NCI-H345 treated with DMSO at 0.1 percent for 48 hours (cell line): ENCODE results near the gene EEFSEC.

Experiments
- DNase-seq: peaks from one replicate; lab custom pipeline; 2025; ENCODE audit not compliant: unreplicated experiment; lab: John Stamatoyannopoulos, UW

Gene EEFSEC

GRCh38 chr3:128182656-128183055 is 29.4 kb downstream of the EEFSEC start:
- no peak for DNase-seq

GRCh38 chr3:128185630-128186447 is 32.6 kb downstream of the EEFSEC start:
- no peak for DNase-seq

GRCh38 chr3:128187495-128187894 is 34.2 kb downstream of the EEFSEC start:
- DNase-seq, result no peak

- no peak for DNase-seq
These were observed 35.0 kb downstream of the EEFSEC start for GRCh38 chr3:128188326-128188725.

- no peak for DNase-seq
These were observed 35.7 kb downstream of the EEFSEC start for GRCh38 chr3:128188956-128189355.

- DNase-seq, result no peak
These were observed 37.2 kb downstream of the EEFSEC start for GRCh38 chr3:128190501-128190900.

- no peak for DNase-seq
These were observed 38.9 kb downstream of the EEFSEC start for GRCh38 chr3:128192131-128192530.

GRCh38 chr3:128193168-128193567 is 39.9 kb downstream of the EEFSEC start:
- no peak for DNase-seq

GRCh38 chr3:128194843-128195242 is 41.6 kb downstream of the EEFSEC start:
- no peak for DNase-seq

- DNase-seq, result no peak
These were observed 42.1 kb downstream of the EEFSEC start for GRCh38 chr3:128195369-128195768.

- no peak for DNase-seq
These were observed 42.5 kb downstream of the EEFSEC start for GRCh38 chr3:128195802-128196201.

GRCh38 chr3:128196647-128197046 is 43.4 kb downstream of the EEFSEC start:
- DNase-seq, result no peak

- DNase-seq, result no peak
These were observed 44.6 kb downstream of the EEFSEC start for GRCh38 chr3:128197855-128198254.

- DNase-seq, result no peak
These were observed 45.0 kb downstream of the EEFSEC start for GRCh38 chr3:128198313-128198712.

GRCh38 chr3:128199110-128199509 is 45.8 kb downstream of the EEFSEC start:
- DNase-seq, result no peak

GRCh38 chr3:128201158-128201755 is 48.0 kb downstream of the EEFSEC start:
- no peak for DNase-seq

- DNase-seq, result no peak
These were observed 49.9 kb downstream of the EEFSEC start for GRCh38 chr3:128203169-128203568.

- no peak for DNase-seq
These were observed 52.4 kb downstream of the EEFSEC start for GRCh38 chr3:128205558-128206145.

- DNase-seq, result no peak
These were observed 54.7 kb downstream of the EEFSEC start for GRCh38 chr3:128207951-128208350.

GRCh38 chr3:128210711-128211110 is 57.4 kb downstream of the EEFSEC start:
- no peak for DNase-seq

GRCh38 chr3:128214056-128214455 is 60.8 kb downstream of the EEFSEC start:
- no peak for DNase-seq

GRCh38 chr3:128215290-128215689 is 62.0 kb downstream of the EEFSEC start:
- DNase-seq, result no peak
